Mesothelial cell of epicardium (in vitro differentiated cells): ENCODE data around the gene NR1D2. TPM values are rescaled to one million over a fixed set of nuclear protein-coding genes. Genes with fewer than 3 reads are reported as not detected.

ENCODE experiments used
- DNase-seq, 2 experiments: peaks; one replicate each; pipeline ENCODE4 v3.0.0; 2021; ENCODE audit warnings: low spot score in 2 of 2; ENCODE audit not compliant: unreplicated experiment in 2 of 2
- H3K27ac Mint-ChIP-seq: 2 replicates; pipeline ENCODE4 v1.8.0; 2021; ENCODE audit warnings: mixed read lengths
- H3K27me3 Mint-ChIP-seq: 2 replicates; pipeline ENCODE4 v1.8.0; 2021; ENCODE audit warnings: low read depth, mixed read lengths
- H3K36me3 Mint-ChIP-seq: 2 replicates; pipeline ENCODE4 v1.8.0; 2021; ENCODE audit warnings: mixed read lengths
- H3K4me1 Mint-ChIP-seq: 2 replicates; pipeline ENCODE4 v1.8.0; 2021; ENCODE audit warnings: mixed read lengths
- H3K4me3 Mint-ChIP-seq: 2 replicates; pipeline ENCODE4 v1.8.0; 2021; ENCODE audit warnings: mild to moderate bottlenecking, moderate library complexity, mixed read lengths
- H3K9me3 Mint-ChIP-seq: 2 replicates; pipeline ENCODE4 v1.8.0; 2021; ENCODE audit warnings: mixed read lengths
- CTCF ChIP-seq: fragments of 200-600 bp; sonication (generic); IDR thresholded peaks from one replicate; pipeline ENCODE4 v1.5.0; 2021; ENCODE audit warnings: antibody characterized with exemption; ENCODE audit not compliant: unreplicated experiment
- total RNA-seq: library from RNA; stranded (reverse); gene quantifications from 3 replicates; pipeline ENCODE4 v1.2.1, GENCODE V29; 2021

Gene NR1D2
- total RNA-seq, 1 donor from 2014 or later = 29.2 TPM

GRCh38 chr3:23940775-23941174, 4.3 kb upstream of the NR1D2 start:
- no peaks in the 10 kb centered on the region for H3K27me3 Mint-ChIP-seq
- no peak for TF ChIP-seq CTCF
- no peak overlapping the region for H3K27ac Mint-ChIP-seq
- peaks cover 7% of the 10 kb centered on the region for H3K9me3 Mint-ChIP-seq
- H3K4me3 Mint-ChIP-seq = no peak overlapping the region
- DNase-seq = no peak
- H3K4me1 Mint-ChIP-seq = peaks cover 10% of the 10 kb centered on the region
- H3K36me3 Mint-ChIP-seq = no peaks in the 10 kb centered on the region

- Mint-ChIP-seq H3K4me1 (peaks cover 10% of the 10 kb centered on the region), H3K36me3 (no peaks in the 10 kb centered on the region), H3K27ac (no peak overlapping the region), H3K9me3 (peaks cover 7% of the 10 kb centered on the region), H3K4me3 (no peak overlapping the region), H3K27me3 (no peaks in the 10 kb centered on the region)
- no peak for TF ChIP-seq CTCF
- no peak for DNase-seq
Measured at GRCh38 chr3:23941440-23941839, 3.6 kb upstream of the NR1D2 start.

- no peak overlapping the region for H3K4me3 Mint-ChIP-seq
- H3K9me3 Mint-ChIP-seq = peaks cover 7% of the 10 kb centered on the region
Measured at GRCh38 chr3:23942546-23942945, 2.5 kb upstream of the NR1D2 start.

GRCh38 chr3:23944007-23944783, 891 bp upstream of the NR1D2 start:
- H3K9me3 Mint-ChIP-seq = no peaks in the 10 kb centered on the region
- H3K4me3 Mint-ChIP-seq = peak overlapping the region; percentile 74
- TF ChIP-seq CTCF = no peak
- H3K4me1 Mint-ChIP-seq = peaks cover 23% of the 10 kb centered on the region
- no peak for DNase-seq
- no peaks in the 10 kb centered on the region for H3K27me3 Mint-ChIP-seq
- H3K36me3 Mint-ChIP-seq = no peaks in the 10 kb centered on the region
- peak overlapping the region; percentile 75 for H3K27ac Mint-ChIP-seq

More at GRCh38 chr3:23942546-23942945, 2.5 kb upstream of the NR1D2 start:
- peaks cover 16% of the 10 kb centered on the region for H3K4me1 Mint-ChIP-seq
- no peak for DNase-seq
- no peak overlapping the region for H3K27ac Mint-ChIP-seq
- no peak for TF ChIP-seq CTCF
- H3K36me3 Mint-ChIP-seq = no peaks in the 10 kb centered on the region
- no peaks in the 10 kb centered on the region for H3K27me3 Mint-ChIP-seq

GRCh38 chr3:23945663-23945912, 502 bp downstream of the NR1D2 start:
- no peak for TF ChIP-seq CTCF
- Mint-ChIP-seq H3K4me1 (peaks cover 31% of the 10 kb centered on the region), H3K4me3 (peak overlapping the region; percentile 36), H3K9me3 (no peaks in the 10 kb centered on the region), H3K36me3 (no peaks in the 10 kb centered on the region), H3K27me3 (no peaks in the 10 kb centered on the region), H3K27ac (no peak overlapping the region)
- no peak for DNase-seq
